ENCODE data around the gene CLRN3.

CLRN3 gene

DNA sequence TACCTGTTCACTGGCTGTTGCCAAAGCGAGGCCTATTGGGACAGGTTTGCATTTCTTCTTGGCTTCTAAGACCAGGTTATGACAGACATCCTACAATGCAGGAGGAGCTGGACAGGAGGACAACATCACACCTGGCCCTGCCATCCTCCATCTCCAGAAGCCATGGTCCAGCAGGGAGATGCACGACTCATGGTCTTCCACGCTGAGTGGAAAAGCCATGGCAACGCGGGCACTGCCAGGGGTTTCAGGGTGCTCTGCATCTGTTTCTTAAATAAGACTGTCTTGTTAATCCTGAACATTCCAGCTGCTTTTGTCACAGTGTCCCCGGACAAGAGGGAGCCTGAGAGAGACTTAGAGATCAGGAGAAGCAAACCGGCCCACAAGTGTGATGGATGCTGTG, 40.3 kb downstream of the CLRN3 start:
- in situ Hi-C loops (cut with HindIII; ENCODE audit: low sequenced_read_pairs), result no loop called here

DNA sequence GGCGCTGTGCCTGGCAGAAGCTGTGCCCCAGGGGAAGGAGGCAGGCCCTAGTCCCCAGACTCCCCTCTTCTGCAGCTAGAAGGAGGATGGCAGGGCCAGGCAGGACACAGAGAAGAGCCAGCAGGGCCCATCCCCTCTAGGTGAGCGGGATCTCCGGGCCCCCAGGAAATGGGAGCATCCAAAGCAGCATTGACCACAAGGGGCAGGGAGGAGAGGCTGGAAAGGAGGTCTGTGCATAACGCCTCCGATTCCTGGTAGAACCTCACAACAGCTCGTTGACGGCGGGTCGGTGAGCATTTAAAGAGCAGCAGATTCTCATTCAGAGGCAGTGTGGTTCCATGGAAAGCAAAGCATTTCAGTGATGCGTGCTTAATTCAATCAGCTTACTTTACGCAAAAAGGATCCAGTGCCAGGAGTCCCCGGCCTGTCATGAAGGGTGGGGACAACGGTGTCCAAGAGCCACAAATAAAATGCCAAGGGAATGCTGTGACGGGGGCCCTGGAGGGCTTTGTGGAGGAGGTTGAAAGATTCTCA, 41.0 kb downstream of the CLRN3 start:
- in situ Hi-C loops (cut with HindIII; ENCODE audit: low sequenced_read_pairs), result no loop called here

DNA sequence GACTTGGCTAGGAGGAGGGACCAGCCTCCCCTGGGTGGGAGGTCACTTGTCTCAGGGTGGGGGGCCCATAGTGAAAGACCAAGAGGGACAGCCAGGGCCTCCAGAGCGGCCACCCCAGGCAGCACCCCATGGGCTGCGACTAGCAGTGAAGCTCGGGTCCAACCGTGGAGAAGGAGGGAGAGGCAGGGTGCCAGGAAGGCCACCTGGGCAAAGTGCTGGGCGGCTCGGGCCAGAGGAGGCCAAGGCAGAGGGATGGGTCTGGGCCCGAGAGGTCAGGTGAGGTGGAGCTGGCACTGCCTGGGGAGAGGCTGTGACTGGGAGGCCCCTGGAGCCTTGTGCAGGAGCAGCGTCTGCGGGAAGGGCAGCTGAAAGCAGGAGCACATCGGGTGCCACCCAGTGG, 41.8 kb downstream of the CLRN3 start:
- in situ Hi-C loops (cut with HindIII; ENCODE audit: low sequenced_read_pairs), result no loop called here

DNA sequence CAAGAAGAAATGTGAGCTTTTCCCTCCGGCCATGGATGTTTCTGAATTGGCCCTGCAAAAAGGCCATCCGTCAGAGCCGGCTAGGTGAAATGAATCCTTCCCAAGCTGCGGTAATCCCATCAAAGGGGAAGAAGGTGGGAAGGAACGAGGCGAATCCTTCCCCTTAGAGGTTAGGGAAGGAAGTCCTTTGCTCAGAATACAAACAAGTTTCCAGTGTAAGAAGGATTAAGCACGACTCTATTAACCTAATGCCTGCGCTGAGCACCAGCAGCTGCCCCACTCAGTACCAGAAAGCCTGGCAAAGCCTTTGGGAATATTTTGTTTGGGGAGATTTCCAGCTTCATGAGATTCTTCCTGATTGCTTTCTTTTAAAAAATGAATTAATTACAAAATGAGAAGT, 42.8 kb downstream of the CLRN3 start:
- in situ Hi-C loops (cut with HindIII; ENCODE audit: low sequenced_read_pairs), result loop anchor here (10.0 kb wide), 1 partner anchor 1205 kb away; no protein-coding TSS in a partner anchor

DNA sequence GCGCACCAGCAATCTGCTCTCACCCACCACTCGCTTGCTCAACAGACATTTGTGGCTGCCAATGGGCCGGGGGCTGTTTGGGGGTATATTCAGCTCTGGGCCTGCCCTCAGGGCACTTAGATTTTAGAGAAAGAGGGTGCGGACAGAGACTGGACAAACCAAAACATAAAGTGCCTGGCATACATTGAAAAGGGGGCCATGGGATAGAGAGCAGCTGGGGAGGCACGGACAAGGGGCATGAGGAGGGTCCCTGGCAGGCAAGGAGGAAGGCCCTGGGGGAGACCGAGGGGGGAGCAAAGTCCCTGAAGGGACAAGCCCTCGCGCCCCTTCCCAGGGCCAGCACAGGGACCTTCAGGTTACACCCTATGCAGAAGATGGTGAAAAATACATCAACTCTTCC, 43.5 kb downstream of the CLRN3 start:
- in situ Hi-C loops (cut with HindIII; ENCODE audit: low sequenced_read_pairs), result loop anchor here (10.0 kb wide), 1 partner anchor 1204 kb away; no protein-coding TSS in a partner anchor

DNA sequence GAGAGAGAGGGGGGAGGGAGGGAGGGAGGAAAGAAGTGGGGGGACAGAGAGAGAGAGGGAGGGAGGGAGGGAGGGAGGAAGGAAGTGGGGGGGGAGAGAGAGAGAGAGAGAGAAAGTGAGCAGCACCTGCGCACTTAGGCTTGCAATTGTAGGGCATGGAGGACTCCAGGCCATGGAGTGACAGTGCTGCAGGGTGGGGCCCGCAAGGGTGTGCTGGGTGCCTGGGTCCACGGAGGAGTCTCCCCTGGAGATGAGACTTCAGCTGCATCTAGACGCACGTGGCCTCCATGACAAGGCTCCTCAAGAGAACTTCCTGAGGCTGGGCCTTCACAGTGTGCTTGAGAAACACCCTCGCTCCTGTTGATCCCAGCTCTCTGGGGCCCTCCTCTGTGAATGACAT, 44.5 kb downstream of the CLRN3 start:
- in situ Hi-C loops (cut with HindIII; ENCODE audit: low sequenced_read_pairs), result loop anchor here (10.0 kb wide), 1 partner anchor 1203 kb away; no protein-coding TSS in a partner anchor

DNA sequence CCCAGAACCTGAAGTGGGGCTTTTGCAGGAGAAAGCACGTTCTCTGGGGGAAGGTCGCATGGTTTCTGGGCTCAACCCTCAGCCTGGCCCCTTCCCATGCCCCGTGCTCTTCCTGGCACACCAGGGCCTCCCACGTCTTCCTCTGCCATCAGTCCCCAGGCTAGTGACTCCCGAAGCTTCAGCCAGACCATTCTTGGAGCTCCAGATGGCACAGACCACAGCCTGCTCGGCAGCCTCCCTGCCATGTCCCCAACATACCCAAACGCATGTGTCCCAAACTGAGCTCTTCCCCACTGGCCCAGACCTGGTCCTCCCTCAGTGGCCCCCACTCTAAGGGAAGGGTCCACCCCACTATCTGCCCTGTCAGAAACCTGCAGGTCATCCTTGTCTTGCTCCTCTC, 47.0 kb downstream of the CLRN3 start:
- in situ Hi-C loops (cut with HindIII; ENCODE audit: low sequenced_read_pairs), result loop anchor here (10.0 kb wide), 1 partner anchor 1201 kb away; no protein-coding TSS in a partner anchor

DNA sequence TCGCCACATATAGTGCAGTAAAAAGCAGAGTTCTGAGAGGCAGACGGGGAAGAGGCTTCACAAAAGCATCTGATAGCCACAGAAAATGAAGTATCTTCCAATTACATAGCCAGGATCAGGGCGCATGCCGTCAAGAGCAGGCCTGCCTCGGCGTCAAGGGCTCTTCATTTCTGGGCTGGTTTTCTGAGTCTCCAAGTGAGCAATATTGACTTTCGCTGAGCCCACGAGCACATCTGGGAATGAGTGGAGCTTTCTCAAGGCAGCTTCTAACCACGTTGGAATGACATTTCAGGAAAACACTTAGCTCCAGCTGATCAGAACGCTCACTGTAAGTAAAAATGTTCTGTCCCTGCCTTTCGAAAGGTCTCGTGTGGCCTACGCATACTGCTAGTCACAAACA, 51.9 kb downstream of the CLRN3 start:
- in situ Hi-C loops (cut with HindIII; ENCODE audit: low sequenced_read_pairs), result loop anchor here (10.0 kb wide), 1 partner anchor 1196 kb away; no protein-coding TSS in a partner anchor

DNA sequence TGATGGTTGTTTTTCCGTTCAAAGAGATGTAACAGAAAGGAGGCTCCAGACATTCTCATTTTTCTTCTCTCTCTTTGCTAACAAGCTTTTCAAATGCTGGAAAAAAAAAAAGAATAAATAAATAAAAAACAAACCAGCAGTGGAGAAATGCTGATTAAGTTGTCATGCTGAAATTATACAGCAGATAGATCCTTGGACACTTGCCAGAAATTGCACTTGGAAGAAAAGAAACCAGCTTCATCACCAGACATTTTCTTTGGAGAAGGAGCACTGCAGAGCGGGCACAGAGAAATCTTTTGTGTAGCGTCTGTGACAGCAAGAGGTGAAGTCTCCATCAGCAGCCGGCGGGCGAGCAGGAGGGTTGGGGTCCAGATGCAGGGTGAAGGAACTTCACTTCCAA, 55.8 kb downstream of the CLRN3 start:
- in situ Hi-C loops (cut with HindIII; ENCODE audit: low sequenced_read_pairs), result no loop called here

DNA sequence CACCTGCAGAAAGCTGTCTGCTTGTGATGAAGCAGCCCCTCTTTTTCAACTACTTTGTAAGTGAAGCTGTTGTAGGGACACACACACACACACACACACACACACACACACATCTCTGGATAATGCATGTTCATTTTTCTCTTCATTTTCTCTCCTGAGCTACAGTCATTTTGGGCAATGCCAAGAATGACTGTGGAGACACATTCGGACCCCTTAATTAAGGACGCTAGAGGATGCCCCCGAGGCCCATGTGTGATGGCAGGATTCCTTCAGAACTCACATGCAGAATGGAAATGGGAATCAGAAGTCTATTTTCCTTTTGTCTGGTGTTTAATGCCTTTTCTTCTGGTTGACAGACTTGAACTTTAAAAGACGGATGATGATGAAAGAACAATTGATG, 56.6 kb downstream of the CLRN3 start:
- in situ Hi-C loops (cut with HindIII; ENCODE audit: low sequenced_read_pairs), result no loop called here

DNA sequence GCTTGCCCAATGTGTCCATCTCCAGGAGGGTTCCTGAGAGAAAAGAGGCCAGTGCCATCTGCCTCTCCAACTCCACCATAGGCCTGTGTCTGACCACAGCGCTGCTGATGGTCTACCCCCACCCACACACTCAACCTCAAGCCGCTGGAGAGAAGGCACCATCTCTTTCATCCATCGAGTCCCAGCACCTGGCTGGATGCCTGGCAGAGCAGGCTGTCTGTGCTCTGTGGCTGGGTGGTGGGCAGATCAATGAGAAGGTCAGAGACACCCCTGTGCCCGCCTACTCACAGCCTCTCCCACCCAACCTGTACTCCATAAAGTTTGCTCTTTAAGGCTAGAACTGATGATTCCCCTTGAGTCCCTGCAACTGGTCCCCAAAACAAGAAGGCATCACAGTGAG, 58.0 kb downstream of the CLRN3 start:
- in situ Hi-C loops (cut with HindIII; ENCODE audit: low sequenced_read_pairs), result no loop called here

DNA sequence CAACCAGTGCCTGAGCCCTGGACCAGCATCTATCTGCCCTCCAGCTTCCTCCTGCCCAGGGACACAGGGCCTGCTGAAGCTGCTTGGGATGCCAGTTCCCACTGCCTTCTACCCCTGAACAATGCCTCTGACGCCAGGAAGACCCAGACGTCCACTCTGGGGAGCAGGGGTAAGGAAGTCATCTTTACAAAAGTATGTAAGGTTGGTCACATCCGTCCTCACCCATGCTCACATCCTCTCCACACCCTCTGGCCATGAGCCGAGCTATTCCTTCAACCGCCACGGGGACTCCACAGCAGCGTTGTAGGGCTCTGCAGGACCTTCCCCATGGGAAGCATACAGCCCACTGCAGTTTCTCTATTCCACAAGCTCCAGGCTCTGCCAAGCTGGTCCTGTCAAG, 58.5 kb downstream of the CLRN3 start:
- in situ Hi-C loops (cut with HindIII; ENCODE audit: low sequenced_read_pairs), result no loop called here

DNA sequence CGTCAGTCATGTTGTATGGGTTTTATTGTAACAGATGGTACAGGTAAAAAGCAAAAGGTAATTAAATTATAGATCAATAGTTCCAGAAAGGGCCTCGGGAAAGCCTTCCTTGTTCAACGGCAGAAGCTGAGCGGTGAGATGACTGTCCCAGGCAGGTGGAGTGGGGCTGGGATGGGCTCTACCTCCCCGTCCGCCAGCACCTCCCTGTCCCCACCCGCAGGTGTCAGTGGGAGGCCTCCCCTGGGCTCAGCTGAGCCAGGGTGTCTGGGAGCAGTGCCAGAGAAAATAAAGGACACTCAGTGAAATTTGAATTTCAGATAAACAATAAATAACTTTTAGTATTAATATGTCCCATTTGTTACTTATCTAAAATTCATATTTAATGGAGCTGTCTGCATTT, 58.9 kb downstream of the CLRN3 start:
- in situ Hi-C loops (cut with HindIII; ENCODE audit: low sequenced_read_pairs), result no loop called here

DNA sequence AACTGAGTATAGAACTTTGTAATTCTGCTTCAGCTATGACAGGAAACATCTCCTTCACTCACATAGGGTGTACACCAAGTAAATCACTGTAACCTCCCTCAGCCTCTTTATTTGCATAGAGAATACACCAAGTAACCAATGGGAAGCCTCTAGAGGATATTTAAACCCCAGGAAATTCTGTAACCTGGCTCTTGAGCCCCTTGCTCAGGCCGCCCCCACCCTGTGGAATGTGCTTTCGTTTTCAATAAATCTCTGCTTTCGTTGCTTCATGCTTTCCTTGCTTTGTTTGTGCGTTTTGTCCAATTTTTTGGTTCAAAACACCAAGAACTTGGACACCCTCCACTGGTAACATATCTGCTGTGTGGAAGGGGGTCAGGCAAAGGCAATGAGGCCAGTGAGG, 60.2 kb downstream of the CLRN3 start:
- in situ Hi-C loops (cut with HindIII; ENCODE audit: low sequenced_read_pairs), result no loop called here

DNA sequence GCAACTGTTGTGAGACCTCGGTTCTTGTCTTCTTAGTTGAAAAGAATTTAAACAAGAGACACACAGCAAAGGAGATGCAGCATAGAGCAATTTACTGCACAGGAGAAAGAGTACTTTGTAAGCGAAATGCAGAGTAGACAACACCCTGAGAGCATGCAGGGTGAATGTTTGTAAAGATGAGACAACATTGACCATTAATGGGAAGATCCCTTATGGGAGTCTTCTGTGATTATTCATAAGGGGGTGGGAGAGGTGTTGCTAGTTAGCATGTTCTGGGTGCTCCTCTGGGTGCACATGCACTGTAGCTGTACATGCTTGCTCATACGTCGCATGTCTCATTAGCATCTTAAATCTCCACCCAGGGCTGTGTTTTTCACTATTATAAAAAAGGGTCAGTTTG, 62.3 kb downstream of the CLRN3 start:
- in situ Hi-C loops (cut with HindIII; ENCODE audit: low sequenced_read_pairs), result no loop called here

All from endothelial cell of hepatic sinusoid (primary cell).